Endothelial cell of umbilical vein (primary cell): ENCODE data around the gene ANKS6. TPM values are rescaled to one million over a fixed set of nuclear protein-coding genes. Genes with fewer than 3 reads are reported as not detected.

Experiments
- BruUV-seq: library from RNA; stranded (reverse); fragments of 400-500 nt; replicated peaks from 2 replicates; lab custom pipeline; 2021; lab: Mats Ljungman, UMichigan
- CTCF ChIA-PET: fragments of 300-600, 350-600 bp; sonication (Branson Sonifier 250); formaldehyde crosslinking; loops from one replicate; lab custom pipeline; 2021; ENCODE audit warnings: antibody characterized with exemption, inconsistent platforms; lab: Charles Lee
- POLR2A ChIA-PET: fragments of 300-600, 350-600 bp; sonication (Branson Sonifier 250); formaldehyde crosslinking; loops from one replicate; lab custom pipeline; 2021; ENCODE audit warnings: antibody characterized with exemption, inconsistent platforms; lab: Charles Lee
- DNase-seq: peaks from one replicate; pipeline ENCODE4 v3.0.0-alpha.2; 2011; ENCODE audit warnings: low read depth, low spot score
- FAIRE-seq: peaks from 2 replicates; lab custom pipeline; 2011; peaks lifted over from hg19 to GRCh38; lab: Jason Lieb, UNC
- H2AFZ ChIP-seq: 2 replicates; pipeline ENCODE4 v1.6.0; 2012; ENCODE audit warnings: low read depth, low read length, control low read depth, inconsistent platforms
- H3K27ac ChIP-seq: 2 replicates; pipeline ENCODE4 v1.5.1; 2011; ENCODE audit warnings: low read depth, mild to moderate bottlenecking, control low read depth, low read length, moderate library complexity; ENCODE audit not compliant: insufficient read depth
- H3K27me3 ChIP-seq, 2 experiments: 2 replicates each; pipeline versions ENCODE4 v1.6.0 to v1.6.1; 2011; ENCODE audit warnings: low read length in 2 of 2, mixed read lengths in 1 of 2; ENCODE audit not compliant: control insufficient read depth in 2 of 2, insufficient read depth in 2 of 2
- H3K36me3 ChIP-seq, 2 experiments: 2 replicates in 1 of 2; 3 replicates in 1 of 2; pipeline ENCODE4 v1.5.1; 2011; ENCODE audit warnings: low read length in 2 of 2, mild to moderate bottlenecking in 1 of 2, moderate library complexity in 1 of 2; ENCODE audit not compliant: control insufficient read depth in 2 of 2, insufficient read depth in 2 of 2; ENCODE audit errors: extremely low read depth in 1 of 2
- H3K4me1 ChIP-seq: 3 replicates; pipeline ENCODE4 v1.5.1; 2011; ENCODE audit warnings: mild to moderate bottlenecking, low read length; ENCODE audit not compliant: control insufficient read depth, insufficient read depth; ENCODE audit errors: extremely low read depth
- H3K4me2 ChIP-seq: 2 replicates; pipeline ENCODE4 v1.6.1; 2011; ENCODE audit warnings: low read length, control low read depth, mixed read lengths; ENCODE audit not compliant: insufficient read depth
- H3K4me3 ChIP-seq, 3 experiments: fragments of 200-600 bp in 1 of 3; sonication (generic), shearing (Covaris generic) in 1 of 3; replicated peaks in 1 of 3; 2 replicates each; pipeline ENCODE4 v1.5.1; 2011 to 2016; ENCODE audit warnings: control low read depth in 3 of 3, low read length in 3 of 3, mild to moderate bottlenecking in 2 of 3, inconsistent platforms in 1 of 3, low read depth in 1 of 3, moderate library complexity in 1 of 3; ENCODE audit not compliant: insufficient read depth in 1 of 3
- H3K79me2 ChIP-seq: 2 replicates; pipeline ENCODE4 v1.6.0; 2012; ENCODE audit warnings: low read length, inconsistent platforms; ENCODE audit not compliant: control insufficient read depth, insufficient read depth
- H3K9ac ChIP-seq: replicated peaks from 2 replicates; pipeline ENCODE3; 2011; ENCODE audit warnings: low read length, control low read depth; ENCODE audit not compliant: insufficient read depth; ENCODE audit errors: extremely low read depth
- H3K9me1 ChIP-seq: replicated peaks from 3 replicates; pipeline ENCODE4 v1.6.0; 2011; ENCODE audit warnings: mild to moderate bottlenecking, low read length; ENCODE audit not compliant: control insufficient read depth, insufficient read depth; ENCODE audit errors: extremely low read depth
- H3K9me3 ChIP-seq: replicated peaks from 2 replicates; pipeline ENCODE4 v1.5.1; 2012; ENCODE audit warnings: low read length, inconsistent platforms; ENCODE audit not compliant: control insufficient read depth, insufficient read depth
- H4K20me1 ChIP-seq: replicated peaks from 2 replicates; pipeline ENCODE3; 2011; ENCODE audit warnings: mild to moderate bottlenecking, low read length; ENCODE audit not compliant: control insufficient read depth, insufficient read depth; ENCODE audit errors: extremely low read depth
- EZH2 ChIP-seq: IDR thresholded peaks from 2 replicates; pipeline ENCODE4 v1.6.1; 2012; ENCODE audit warnings: borderline replicate concordance, low read depth, mild to moderate bottlenecking, moderate library complexity, low read length, inconsistent platforms; ENCODE audit not compliant: severe bottlenecking
- FOS ChIP-seq: IDR thresholded peaks from 2 replicates; pipeline ENCODE4 v1.6.1; 2011; ENCODE audit warnings: mild to moderate bottlenecking, low read length, moderate library complexity, borderline replicate concordance; ENCODE audit not compliant: insufficient read depth
- MYC ChIP-seq: IDR thresholded peaks from one replicate; pipeline ENCODE4 v1.6.1; 2011; ENCODE audit warnings: mild to moderate bottlenecking, low read depth, low read length
- POLR2A ChIP-seq: IDR thresholded peaks from 2 replicates; pipeline ENCODE4 v1.6.1; 2012; ENCODE audit warnings: low read depth, mild to moderate bottlenecking, control low read depth, low read length
- dilution Hi-C: fragments of 300-500 bp; cut with MboI; formaldehyde crosslinking; loops from one replicate; pipeline ENCODE4 v1.15.0; 2019; ENCODE audit warnings: low sequenced_read_pairs; ENCODE audit not compliant: extremely low pct_ligation_motif_present
- intact Hi-C: fragments of 100-400 bp; cut with micrococcal nuclease; formaldehyde crosslinking; loops from one replicate; pipeline ENCODE4 v1.10.0; 2022
- polyA plus RNA-seq, 4 experiments: library from polyadenylated mRNA; depleted of rRNA in 3 of 4; stranded (reverse) in 3 of 4; unstranded in 1 of 4; fragments of >200 nt; gene quantifications; 2 replicates each; pipeline versions ENCODE4 v1.2.1 to v1.2.3, GENCODE V29; 2011 to 2012; ENCODE audit warnings: missing spikeins in 1 of 4
- total RNA-seq: library from RNA; stranded (reverse); gene quantifications from 2 replicates; pipeline ENCODE4 v1.2.3, GENCODE V29; 2021
- TF ChIP-seq, protein P1 (sequence below): IDR thresholded peaks from 2 replicates; pipeline ENCODE4 v1.6.1; 2011; ENCODE audit not compliant: insufficient read depth, insufficient read length

The ANKS6 gene
- total and polyA plus RNA-seq, 2 donors (not counting 3 experiments of a cell fraction or from before 2014, with no cell fraction given) = 15.5 to 18.6 TPM

DNA sequence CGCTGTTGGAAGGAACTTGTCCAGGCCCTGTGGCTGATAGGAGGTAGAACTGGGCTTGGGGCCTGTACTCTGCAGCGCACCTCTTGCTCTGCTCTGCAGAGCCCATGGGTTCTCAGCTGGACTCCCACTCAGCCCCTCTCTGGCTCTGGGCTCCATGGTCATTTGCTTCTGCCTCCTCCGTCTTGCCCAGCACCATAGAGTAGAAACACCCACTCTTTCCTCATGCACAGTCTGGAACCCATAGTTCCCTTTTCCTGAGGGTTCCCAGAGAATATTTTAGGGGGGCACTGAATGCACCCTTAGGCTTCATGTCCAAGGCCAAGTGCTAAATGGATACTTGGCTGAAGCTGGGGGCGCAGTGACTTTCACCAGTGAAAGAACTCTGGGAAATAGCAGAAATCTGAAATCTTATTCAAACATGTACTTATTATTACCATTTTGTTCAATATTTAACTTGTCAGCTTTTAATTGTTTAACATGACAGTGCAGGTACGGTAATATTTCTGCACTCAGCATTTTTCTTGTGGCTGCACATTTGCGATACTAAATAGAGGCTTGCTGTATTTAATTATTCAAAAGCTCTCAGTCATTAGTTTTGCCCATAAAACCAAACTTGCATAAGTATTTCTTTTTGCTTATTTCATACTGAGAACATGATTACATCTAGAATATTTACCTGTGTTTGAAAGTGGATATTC, 42.7 kb upstream of the ANKS6 start:
- POLR2A ChIA-PET = no interaction called here
- CTCF ChIA-PET = interaction anchor here (4.6 kb wide), 1 partner anchor 9 kb away, joined by 26 read pairs; no protein-coding TSS in a partner anchor
- FAIRE-seq = no peak

DNA sequence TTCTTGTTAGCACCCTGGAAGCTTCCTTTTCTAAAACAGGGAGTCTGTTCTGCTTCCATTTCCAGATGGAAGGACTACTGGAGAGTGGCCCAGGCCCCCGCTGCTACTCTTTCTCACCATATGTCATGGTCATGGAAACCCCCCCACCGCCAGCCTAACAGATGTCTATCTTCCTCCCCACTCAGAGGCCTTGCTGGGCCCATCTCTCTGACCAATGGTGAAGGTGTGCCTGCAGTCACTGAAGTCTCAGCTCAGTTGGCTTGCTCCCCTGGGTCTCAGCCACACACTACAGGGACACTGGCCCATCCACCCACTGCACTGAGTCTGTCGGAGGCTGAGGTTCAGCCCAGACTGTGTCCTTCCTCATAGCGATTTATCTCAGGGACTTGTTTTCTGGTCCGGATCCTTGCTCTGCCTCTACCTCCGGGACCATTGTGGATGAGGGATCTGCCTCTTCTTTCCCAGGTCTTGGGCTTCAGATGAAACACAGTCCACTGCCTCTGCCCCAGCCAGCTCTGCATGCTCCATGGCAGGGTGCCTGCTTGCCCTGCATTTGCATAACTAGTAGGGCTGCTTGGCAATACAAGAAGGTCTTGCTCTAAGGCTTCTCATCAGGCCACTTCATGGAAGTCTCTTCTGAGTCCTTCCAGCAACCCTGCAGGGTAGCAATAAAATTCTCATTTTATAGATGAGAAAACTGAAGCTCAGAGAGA, 42.0 kb upstream of the ANKS6 start:
- TF ChIP-seq FOS (no peak), MYC (no peak), POLR2A (no peak)
- TF ChIP-seq, protein P1, sequence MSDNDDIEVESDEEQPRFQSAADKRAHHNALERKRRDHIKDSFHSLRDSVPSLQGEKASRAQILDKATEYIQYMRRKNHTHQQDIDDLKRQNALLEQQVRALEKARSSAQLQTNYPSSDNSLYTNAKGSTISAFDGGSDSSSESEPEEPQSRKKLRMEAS = no peak
- no peak overlapping the region for H3K4me2 ChIP-seq
- CTCF ChIA-PET = interaction anchor here (4.6 kb wide), 1 partner anchor 10 kb away, joined by 26 read pairs; no protein-coding TSS in a partner anchor
- H3K9me1 ChIP-seq = no peaks in the 10 kb centered on the region
- H3K27me3 ChIP-seq = no peaks in the 10 kb centered on the region
- FAIRE-seq (no peak), DNase-seq (no peak)
- dilution Hi-C loops (no loop called here), intact Hi-C loops (no loop called here)
- no peaks in the 10 kb centered on the region for H4K20me1 ChIP-seq
- no peaks in the 10 kb centered on the region for H3K4me1 ChIP-seq
- H3K9me3 ChIP-seq = no peaks in the 10 kb centered on the region
- H3K79me2 ChIP-seq = no peaks in the 10 kb centered on the region
- no peak overlapping the region for H3K4me3 ChIP-seq
- no peak overlapping the region for H2AFZ ChIP-seq
- H3K27ac ChIP-seq = no peak overlapping the region
- POLR2A ChIA-PET = no interaction called here
- no peak overlapping the region for H3K9ac ChIP-seq
- H3K36me3 ChIP-seq = no peaks in the 10 kb centered on the region
- no TSS peak for BruUV-seq

More for the DNA sequence above, 42.7 kb upstream of the ANKS6 start:
- no peak overlapping the region for H3K4me3 ChIP-seq
- no peaks in the 10 kb centered on the region for H3K9me3 ChIP-seq
- dilution Hi-C loops = no loop called here
- no peaks in the 10 kb centered on the region for H4K20me1 ChIP-seq
- H3K4me1 ChIP-seq = no peaks in the 10 kb centered on the region
- H3K9me1 ChIP-seq = no peaks in the 10 kb centered on the region
- H2AFZ ChIP-seq = no peak overlapping the region
- H3K9ac ChIP-seq = no peak overlapping the region
- no peak for TF ChIP-seq EZH2
- no peaks in the 10 kb centered on the region for H3K27me3 ChIP-seq
- H3K36me3 ChIP-seq = no peaks in the 10 kb centered on the region
- H3K79me2 ChIP-seq = no peaks in the 10 kb centered on the region
- no peak for DNase-seq
- BruUV-seq = no TSS peak
- H3K27ac ChIP-seq = no peak overlapping the region
- intact Hi-C loops = no loop called here
- no peak overlapping the region for H3K4me2 ChIP-seq
